Parathyroid adenoma (tissue), 2 donors: ENCODE results near the gene NGEF.

Experiments
- H2AFZ ChIP-seq: fragments of 300-600 bp; sonication (generic); one replicate; pipeline ENCODE4 v1.7.0; 2017; ENCODE audit warnings: antibody characterized with exemption, mild to moderate bottlenecking
- H3K27ac ChIP-seq: fragments of 300-600 bp; sonication (generic); one replicate; pipeline ENCODE4 v1.7.0; 2017
- H3K27me3 ChIP-seq: fragments of 300-600 bp; sonication (generic); one replicate; pipeline ENCODE4 v1.7.0; 2017; ENCODE audit warnings: low read length; ENCODE audit not compliant: control insufficient read depth, insufficient read depth
- H3K36me3 ChIP-seq: fragments of 300-600 bp; sonication (generic); one replicate; pipeline ENCODE4 v1.7.0; 2017; ENCODE audit warnings: low read length; ENCODE audit not compliant: control insufficient read depth, insufficient read depth
- H3K4me1 ChIP-seq: fragments of 300-600 bp; sonication (generic); one replicate; pipeline ENCODE4 v1.7.0; 2017; ENCODE audit warnings: control low read depth
- H3K4me2 ChIP-seq: fragments of 300-600 bp; sonication (generic); one replicate; pipeline ENCODE4 v1.7.0; 2017; ENCODE audit warnings: low read length
- H3K4me3 ChIP-seq: fragments of 300-600 bp; sonication (generic); one replicate; pipeline ENCODE4 v1.7.0; 2017; ENCODE audit warnings: low read depth, low read length
- H3K79me2 ChIP-seq: fragments of 300-600 bp; sonication (generic); one replicate; pipeline ENCODE4 v1.7.0; 2017; ENCODE audit warnings: control low read depth
- H3K9ac ChIP-seq: fragments of 300-600 bp; sonication (generic); one replicate; pipeline ENCODE4 v1.7.0; 2017; ENCODE audit warnings: mild to moderate bottlenecking
- H3K9me3 ChIP-seq: fragments of 300-600 bp; sonication (generic); one replicate; pipeline ENCODE4 v1.7.0; 2017; ENCODE audit warnings: low read length; ENCODE audit not compliant: control insufficient read depth
- CTCF ChIP-seq: fragments of 300-600 bp; sonication (generic); IDR thresholded peaks from one replicate; pipeline ENCODE4 v1.7.0; 2017; ENCODE audit warnings: antibody characterized with exemption, mild to moderate bottlenecking
- donor health status: primary hyperparathyroidism.

The NGEF gene

GRCh38 chr2:232954691-232955090 lies 58.4 kb downstream of the NGEF start:
- TF ChIP-seq CTCF: no peak
- no peak overlapping the region for H2AFZ ChIP-seq
- no peaks in the 10 kb centered on the region for H3K9me3 ChIP-seq
- no peaks in the 10 kb centered on the region for H3K4me1 ChIP-seq
- no peaks in the 10 kb centered on the region for H3K36me3 ChIP-seq
- no peak overlapping the region for H3K27ac ChIP-seq
- H3K4me2 ChIP-seq: no peak overlapping the region
- no peak overlapping the region for H3K9ac ChIP-seq
- H3K79me2 ChIP-seq: no peaks in the 10 kb centered on the region
- H3K27me3 ChIP-seq: no peaks in the 10 kb centered on the region
- no peak overlapping the region for H3K4me3 ChIP-seq

- Histone ChIP-seq H3K4me3 (no peak overlapping the region), H2AFZ (no peak overlapping the region), H3K9me3 (no peaks in the 10 kb centered on the region), H3K4me1 (no peaks in the 10 kb centered on the region), H3K79me2 (no peaks in the 10 kb centered on the region), H3K27me3 (no peaks in the 10 kb centered on the region), H3K36me3 (no peaks in the 10 kb centered on the region), H3K9ac (no peak overlapping the region), H3K4me2 (no peak overlapping the region), H3K27ac (no peak overlapping the region)
- no peak for TF ChIP-seq CTCF
Observed at GRCh38 chr2:232951891-232952290, 61.2 kb downstream of the NGEF start.

GRCh38 chr2:232951181-232951580 lies 61.9 kb downstream of the NGEF start:
- Histone ChIP-seq H3K9ac (no peak overlapping the region), H2AFZ (no peak overlapping the region), H3K4me2 (no peak overlapping the region), H3K36me3 (no peaks in the 10 kb centered on the region), H3K27me3 (no peaks in the 10 kb centered on the region), H3K4me1 (no peaks in the 10 kb centered on the region), H3K9me3 (no peaks in the 10 kb centered on the region), H3K79me2 (no peaks in the 10 kb centered on the region), H3K27ac (no peak overlapping the region), H3K4me3 (no peak overlapping the region)
- no peak for TF ChIP-seq CTCF

GRCh38 chr2:232950751-232951150 lies 62.3 kb downstream of the NGEF start:
- no peak overlapping the region for H2AFZ ChIP-seq
- H3K79me2 ChIP-seq: no peaks in the 10 kb centered on the region
- H3K27ac ChIP-seq: no peak overlapping the region
- no peak overlapping the region for H3K4me3 ChIP-seq
- H3K4me1 ChIP-seq: no peaks in the 10 kb centered on the region
- H3K9ac ChIP-seq: no peak overlapping the region
- no peaks in the 10 kb centered on the region for H3K36me3 ChIP-seq
- H3K27me3 ChIP-seq: no peaks in the 10 kb centered on the region
- no peaks in the 10 kb centered on the region for H3K9me3 ChIP-seq
- TF ChIP-seq CTCF: no peak
- H3K4me2 ChIP-seq: no peak overlapping the region

- Histone ChIP-seq H3K9ac (no peak overlapping the region), H3K79me2 (no peaks in the 10 kb centered on the region), H3K4me3 (no peak overlapping the region), H3K36me3 (no peaks in the 10 kb centered on the region), H3K4me2 (no peak overlapping the region), H3K4me1 (no peaks in the 10 kb centered on the region), H3K9me3 (no peaks in the 10 kb centered on the region), H2AFZ (no peak overlapping the region), H3K27me3 (no peaks in the 10 kb centered on the region), H3K27ac (no peak overlapping the region)
- TF ChIP-seq CTCF: no peak
Observed at GRCh38 chr2:232949016-232949415, 64.0 kb downstream of the NGEF start.
